Measurements from ENCODE around the gene CD59.

CD59 gene

DNA sequence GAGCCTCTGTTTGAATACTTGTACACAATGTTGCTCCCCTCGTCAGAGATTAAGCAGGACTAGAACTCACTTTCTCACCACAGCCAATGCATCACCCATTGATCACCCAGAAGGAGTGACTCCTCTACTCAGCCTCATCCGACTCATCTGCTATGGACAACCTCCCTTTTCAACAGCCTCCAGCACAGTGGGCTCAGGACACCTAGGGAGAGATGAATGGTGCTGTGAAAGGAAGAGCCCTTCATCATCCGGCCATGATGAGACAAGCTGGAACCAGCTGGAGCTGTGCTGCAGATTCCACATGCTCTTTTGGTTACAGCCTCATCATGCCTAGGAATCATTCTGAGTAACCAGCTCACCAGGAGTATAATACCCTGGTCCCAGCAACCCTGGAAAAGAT, 51.1 kb downstream of the CD59 start:
- Histone ChIP-seq H3K9me2 (replicated peaks; ENCODE audit: insufficient read depth, low read length) (no peaks in the 10 kb centered on the region), H3K9me3 (ENCODE audit: insufficient read depth, low read length) (no peaks in the 10 kb centered on the region), H3K36me3 (ENCODE audit: low read length) (no peaks in the 10 kb centered on the region), H2AFZ (ENCODE audit: low read depth, low read length, severe bottlenecking) (no peak overlapping the region), H3K4me2 (ENCODE audit: low read depth, low read length, poor library complexity, severe bottlenecking) (no peak overlapping the region), H3K27ac (ENCODE audit: low read depth, low read length) (no peak overlapping the region), H3F3A (ENCODE audit: insufficient read depth) (no peaks in the 10 kb centered on the region), H4K20me1 (ENCODE audit: low read depth, low read length) (no peaks in the 10 kb centered on the region), H3K79me2 (ENCODE audit: insufficient read depth, low read length) (no peaks in the 10 kb centered on the region), H3K9ac (ENCODE audit: low read length) (no peak overlapping the region), H3K4me3 (ENCODE audit: insufficient read depth, low read length, poor library complexity, severe bottlenecking) (no peak overlapping the region), H3K27me3 (ENCODE audit: low read length) (no peaks in the 10 kb centered on the region)
- TF ChIP-seq, protein P1, sequence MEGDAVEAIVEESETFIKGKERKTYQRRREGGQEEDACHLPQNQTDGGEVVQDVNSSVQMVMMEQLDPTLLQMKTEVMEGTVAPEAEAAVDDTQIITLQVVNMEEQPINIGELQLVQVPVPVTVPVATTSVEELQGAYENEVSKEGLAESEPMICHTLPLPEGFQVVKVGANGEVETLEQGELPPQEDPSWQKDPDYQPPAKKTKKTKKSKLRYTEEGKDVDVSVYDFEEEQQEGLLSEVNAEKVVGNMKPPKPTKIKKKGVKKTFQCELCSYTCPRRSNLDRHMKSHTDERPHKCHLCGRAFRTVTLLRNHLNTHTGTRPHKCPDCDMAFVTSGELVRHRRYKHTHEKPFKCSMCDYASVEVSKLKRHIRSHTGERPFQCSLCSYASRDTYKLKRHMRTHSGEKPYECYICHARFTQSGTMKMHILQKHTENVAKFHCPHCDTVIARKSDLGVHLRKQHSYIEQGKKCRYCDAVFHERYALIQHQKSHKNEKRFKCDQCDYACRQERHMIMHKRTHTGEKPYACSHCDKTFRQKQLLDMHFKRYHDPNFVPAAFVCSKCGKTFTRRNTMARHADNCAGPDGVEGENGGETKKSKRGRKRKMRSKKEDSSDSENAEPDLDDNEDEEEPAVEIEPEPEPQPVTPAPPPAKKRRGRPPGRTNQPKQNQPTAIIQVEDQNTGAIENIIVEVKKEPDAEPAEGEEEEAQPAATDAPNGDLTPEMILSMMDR (IDR thresholded peaks at IDR 0.05; ENCODE audit: insufficient read depth, low read length, poor library complexity, severe bottlenecking): no peak
- TF ChIP-seq EZH2phosphoT487 (conservative IDR thresholded peaks at IDR 0.05; ENCODE audit: low read length): no peak

DNA sequence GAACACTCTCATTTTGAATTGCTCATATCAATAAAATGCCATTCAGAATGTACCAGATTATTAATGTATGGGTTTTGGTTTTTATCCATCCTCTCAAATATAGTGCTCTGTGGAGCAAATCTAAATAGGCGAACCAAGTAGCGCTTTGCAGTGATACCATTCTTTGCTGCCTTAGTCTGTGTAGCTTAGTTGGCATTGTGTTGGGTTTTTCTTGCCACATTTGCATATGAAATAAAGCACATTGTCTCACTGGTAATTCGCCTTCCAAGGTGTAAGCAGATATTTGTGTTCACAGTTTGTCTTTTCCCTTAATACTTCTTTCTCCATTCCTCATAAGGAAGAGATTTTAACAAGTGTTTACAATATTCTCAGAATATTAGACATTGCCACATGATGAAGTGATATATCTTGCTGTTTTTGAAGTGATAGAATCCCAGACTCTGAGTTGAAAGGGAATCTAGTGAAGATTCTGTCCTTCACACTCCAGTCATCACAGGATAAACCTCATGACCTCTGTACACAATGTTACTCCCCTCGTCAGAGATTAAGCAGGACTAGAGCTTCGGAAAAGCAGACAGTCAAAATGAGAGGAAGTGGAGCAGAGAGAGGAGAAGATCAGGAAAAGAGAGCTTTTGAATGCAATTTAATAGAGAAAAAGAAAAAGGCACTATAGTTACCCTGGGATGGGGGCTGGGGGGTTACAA, 52.1 kb downstream of the CD59 start:
- Histone ChIP-seq H3K27me3 (ENCODE audit: low read length) (no peaks in the 10 kb centered on the region), H3F3A (ENCODE audit: insufficient read depth) (no peaks in the 10 kb centered on the region), H3K9me2 (replicated peaks; ENCODE audit: insufficient read depth, low read length) (no peaks in the 10 kb centered on the region), H4K20me1 (ENCODE audit: low read depth, low read length) (no peaks in the 10 kb centered on the region), H3K27ac (ENCODE audit: low read depth, low read length) (no peak overlapping the region), H3K36me3 (ENCODE audit: low read length) (no peaks in the 10 kb centered on the region), H3K9me3 (ENCODE audit: insufficient read depth, low read length) (no peaks in the 10 kb centered on the region), H2AFZ (ENCODE audit: low read depth, low read length, severe bottlenecking) (no peak overlapping the region), H3K4me2 (ENCODE audit: low read depth, low read length, poor library complexity, severe bottlenecking) (no peak overlapping the region), H3K9ac (ENCODE audit: low read length) (no peak overlapping the region), H3K4me3 (ENCODE audit: insufficient read depth, low read length, poor library complexity, severe bottlenecking) (no peak overlapping the region), H3K79me2 (ENCODE audit: insufficient read depth, low read length) (no peaks in the 10 kb centered on the region)
- TF ChIP-seq, protein P1 (IDR thresholded peaks at IDR 0.05; ENCODE audit: insufficient read depth, low read length, poor library complexity, severe bottlenecking): no peak
- TF ChIP-seq EZH2phosphoT487 (conservative IDR thresholded peaks at IDR 0.05; ENCODE audit: low read length): no peak

DNA sequence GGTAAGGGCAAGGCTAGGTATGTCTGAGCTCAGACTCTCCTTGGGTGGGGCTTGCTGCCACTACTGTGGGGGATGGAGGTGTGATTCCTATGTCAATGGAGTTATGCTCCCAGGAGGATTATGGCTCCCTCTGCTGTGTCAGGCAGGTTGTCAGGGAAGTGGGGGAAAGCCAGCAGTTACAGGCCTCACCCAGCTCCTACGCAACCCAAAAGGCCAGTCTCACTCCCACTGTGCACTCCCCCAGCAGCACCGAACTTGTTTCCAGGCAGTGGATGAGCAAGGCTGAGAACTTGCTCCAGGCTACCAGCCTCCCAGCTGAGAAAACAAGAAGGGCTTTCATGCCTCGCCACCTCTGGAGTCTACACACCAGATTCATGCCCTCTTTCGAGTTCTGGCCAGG, 53.8 kb downstream of the CD59 start:
- TF ChIP-seq EZH2phosphoT487 (conservative IDR thresholded peaks at IDR 0.05; ENCODE audit: low read length): no peak
- TF ChIP-seq, protein P1 (IDR thresholded peaks at IDR 0.05; ENCODE audit: insufficient read depth, low read length, poor library complexity, severe bottlenecking): no peak
- Histone ChIP-seq H3K4me3 (ENCODE audit: insufficient read depth, low read length, poor library complexity, severe bottlenecking) (no peak overlapping the region), H3F3A (ENCODE audit: insufficient read depth) (no peaks in the 10 kb centered on the region), H3K4me2 (ENCODE audit: low read depth, low read length, poor library complexity, severe bottlenecking) (no peak overlapping the region), H3K9ac (ENCODE audit: low read length) (no peak overlapping the region), H3K27ac (ENCODE audit: low read depth, low read length) (no peak overlapping the region), H2AFZ (ENCODE audit: low read depth, low read length, severe bottlenecking) (no peak overlapping the region), H3K79me2 (ENCODE audit: insufficient read depth, low read length) (no peaks in the 10 kb centered on the region), H3K36me3 (ENCODE audit: low read length) (no peaks in the 10 kb centered on the region), H3K9me3 (ENCODE audit: insufficient read depth, low read length) (no peaks in the 10 kb centered on the region), H4K20me1 (ENCODE audit: low read depth, low read length) (no peaks in the 10 kb centered on the region), H3K27me3 (ENCODE audit: low read length) (no peaks in the 10 kb centered on the region), H3K9me2 (replicated peaks; ENCODE audit: insufficient read depth, low read length) (no peaks in the 10 kb centered on the region)
